Measurements from ENCODE around the gene LRMDA.

The LRMDA gene

DNA sequence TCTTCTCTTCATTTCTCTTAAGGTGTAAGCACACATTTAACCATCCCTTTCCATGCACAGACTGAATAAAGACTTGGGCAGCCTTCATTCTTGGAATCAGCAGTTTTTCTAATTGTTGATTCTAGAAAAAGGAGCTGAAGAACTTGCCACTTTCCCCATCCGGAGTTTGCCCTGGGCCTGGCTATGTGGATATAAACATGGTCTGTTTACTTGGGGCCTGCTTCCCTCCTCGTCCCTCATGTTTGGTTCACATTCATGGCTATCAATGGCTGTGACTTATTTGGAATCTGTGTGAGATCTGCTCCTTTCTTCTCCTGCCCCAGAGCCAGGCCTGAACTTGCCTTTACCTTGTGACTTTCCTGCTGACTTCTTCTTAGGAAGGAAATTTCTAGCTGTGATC lies 199.3 kb downstream of the LRMDA start:
- no peak overlapping the region for H3K27ac ChIP-seq
- no peak for DNase-seq (ENCODE audit: low spot score)
- no peak overlapping the region for H3K4me3 ChIP-seq
- TF ChIP-seq, protein P1, sequence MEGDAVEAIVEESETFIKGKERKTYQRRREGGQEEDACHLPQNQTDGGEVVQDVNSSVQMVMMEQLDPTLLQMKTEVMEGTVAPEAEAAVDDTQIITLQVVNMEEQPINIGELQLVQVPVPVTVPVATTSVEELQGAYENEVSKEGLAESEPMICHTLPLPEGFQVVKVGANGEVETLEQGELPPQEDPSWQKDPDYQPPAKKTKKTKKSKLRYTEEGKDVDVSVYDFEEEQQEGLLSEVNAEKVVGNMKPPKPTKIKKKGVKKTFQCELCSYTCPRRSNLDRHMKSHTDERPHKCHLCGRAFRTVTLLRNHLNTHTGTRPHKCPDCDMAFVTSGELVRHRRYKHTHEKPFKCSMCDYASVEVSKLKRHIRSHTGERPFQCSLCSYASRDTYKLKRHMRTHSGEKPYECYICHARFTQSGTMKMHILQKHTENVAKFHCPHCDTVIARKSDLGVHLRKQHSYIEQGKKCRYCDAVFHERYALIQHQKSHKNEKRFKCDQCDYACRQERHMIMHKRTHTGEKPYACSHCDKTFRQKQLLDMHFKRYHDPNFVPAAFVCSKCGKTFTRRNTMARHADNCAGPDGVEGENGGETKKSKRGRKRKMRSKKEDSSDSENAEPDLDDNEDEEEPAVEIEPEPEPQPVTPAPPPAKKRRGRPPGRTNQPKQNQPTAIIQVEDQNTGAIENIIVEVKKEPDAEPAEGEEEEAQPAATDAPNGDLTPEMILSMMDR (IDR thresholded peaks at IDR 0.05): no peak

DNA sequence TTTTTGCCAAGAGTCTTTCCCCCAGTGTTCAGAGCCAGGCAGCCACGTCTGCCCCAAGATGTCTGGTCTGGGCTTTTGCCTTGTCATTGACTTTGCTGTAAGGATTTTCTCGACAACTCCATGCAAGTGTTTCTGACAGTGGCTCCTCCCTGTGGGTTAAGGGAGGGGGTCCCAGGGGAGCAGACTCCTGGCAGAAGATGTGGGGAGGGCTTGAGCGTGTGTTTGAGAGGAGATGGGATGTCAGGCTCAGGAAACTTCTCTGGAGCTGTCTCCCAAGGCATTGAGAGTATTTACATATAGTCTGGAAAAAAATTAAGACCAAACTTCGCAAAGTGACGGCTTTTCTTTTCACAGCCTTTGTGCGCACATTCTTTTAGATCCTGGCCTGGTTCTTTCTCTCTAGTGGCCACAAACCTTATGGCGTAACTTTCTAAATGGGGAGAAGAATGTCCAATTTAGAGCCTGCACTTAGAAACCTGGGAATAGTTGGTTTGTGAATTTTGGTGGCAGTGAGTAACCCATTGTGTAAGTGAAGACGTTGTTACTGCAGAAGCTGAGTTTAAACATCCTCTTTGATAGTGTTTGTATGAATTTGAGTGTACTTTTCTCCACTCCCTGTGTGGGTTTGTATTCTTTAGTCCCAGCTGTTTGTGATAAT lies 201.5 kb downstream of the LRMDA start:
- no peak for DNase-seq (ENCODE audit: low spot score)
- Histone ChIP-seq H3K27ac (no peak overlapping the region), H3K4me3 (no peak overlapping the region)
- TF ChIP-seq, protein P1 (IDR thresholded peaks at IDR 0.05): no peak

DNA sequence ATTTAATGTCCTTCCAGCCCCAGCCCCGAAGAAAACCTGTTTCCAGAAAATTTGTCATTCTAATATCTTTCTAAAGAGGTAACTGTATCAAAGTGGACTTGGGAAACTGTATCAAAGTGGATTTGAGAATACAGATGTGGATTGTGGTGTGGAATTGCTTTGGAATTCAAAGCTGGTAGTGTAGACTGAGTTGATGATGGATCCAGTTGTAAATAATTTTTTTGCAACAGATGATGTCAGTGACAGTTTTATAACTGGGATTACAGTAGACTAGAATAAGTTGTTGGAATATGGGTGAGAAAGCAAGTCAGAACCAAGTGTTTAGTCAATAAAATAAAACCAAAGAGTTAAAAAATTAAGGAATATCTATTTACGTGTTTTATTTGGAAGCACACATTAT lies 202.1 kb downstream of the LRMDA start:
- Histone ChIP-seq H3K27ac (no peak overlapping the region), H3K4me3 (no peak overlapping the region)
- no peak for DNase-seq (ENCODE audit: low spot score)
- TF ChIP-seq, protein P1 (IDR thresholded peaks at IDR 0.05): no peak

DNA sequence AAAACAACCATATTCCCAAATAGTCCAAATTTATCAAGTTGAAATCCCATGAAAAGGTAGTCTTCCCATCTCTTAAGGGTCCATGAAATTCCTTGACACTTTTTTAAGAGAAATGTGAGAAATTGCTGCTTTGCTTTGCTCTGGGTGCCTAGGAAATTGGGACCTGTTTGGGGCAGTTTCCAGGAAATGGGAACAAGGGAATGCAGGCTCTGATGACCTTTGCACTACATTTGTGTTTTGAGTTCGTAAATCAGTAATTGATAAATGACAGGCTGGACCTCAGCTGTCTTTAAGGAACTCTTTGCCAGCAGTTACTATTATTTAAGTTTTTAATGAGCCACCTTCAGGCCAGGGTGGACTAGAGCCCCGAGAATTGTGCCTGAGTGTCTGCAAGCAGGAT lies 203.5 kb downstream of the LRMDA start:
- DNase-seq (ENCODE audit: low spot score): no peak
- TF ChIP-seq, protein P1 (IDR thresholded peaks at IDR 0.05): no peak
- Histone ChIP-seq H3K27ac (no peak overlapping the region), H3K4me3 (no peak overlapping the region)

DNA sequence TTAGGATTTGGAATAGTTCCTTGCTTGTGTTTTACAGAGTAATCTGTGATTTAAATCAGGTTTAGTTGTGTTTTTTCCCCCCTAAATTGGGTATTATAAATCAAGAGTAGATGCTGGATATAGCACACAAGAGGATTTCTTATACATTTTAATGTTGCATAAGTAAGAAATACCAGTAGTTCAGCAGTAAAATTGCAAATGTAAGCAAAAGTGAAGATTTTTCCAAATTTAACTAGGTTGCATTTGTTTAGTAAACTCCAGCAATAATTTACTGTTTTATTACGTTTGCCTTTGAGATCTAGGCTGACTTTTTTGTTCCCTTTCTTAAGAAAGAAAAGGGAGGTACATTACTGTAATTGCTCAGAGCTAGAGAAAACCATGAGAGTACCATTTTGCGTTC lies 207.3 kb downstream of the LRMDA start:
- H3K4me3 ChIP-seq: no peak overlapping the region
- TF ChIP-seq, protein P1 (IDR thresholded peaks at IDR 0.05): no peak
- no peak overlapping the region for H3K27ac ChIP-seq
- DNase-seq (ENCODE audit: low spot score): no peak

DNA sequence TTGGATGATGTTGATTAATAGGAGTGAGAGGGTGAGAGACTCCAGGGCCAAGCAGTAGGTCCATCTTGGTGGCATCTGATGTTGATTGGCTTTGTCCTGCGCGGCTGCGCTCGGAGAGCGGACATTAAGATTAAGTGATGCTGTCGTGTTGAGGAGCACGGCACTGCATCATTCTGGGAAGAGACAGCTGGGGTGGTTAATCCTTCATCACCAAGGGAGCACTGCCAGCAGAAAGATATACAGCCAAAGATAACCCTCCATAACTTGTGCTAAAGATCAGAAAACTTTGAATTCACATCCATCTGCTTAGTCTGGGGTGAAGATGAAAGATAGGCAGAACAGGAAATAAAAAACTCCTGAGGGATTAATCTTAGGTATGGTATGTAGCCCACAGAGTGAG lies 208.3 kb downstream of the LRMDA start:
- DNase-seq (ENCODE audit: low spot score): no peak
- H3K4me3 ChIP-seq: no peak overlapping the region
- TF ChIP-seq, protein P1 (IDR thresholded peaks at IDR 0.05): no peak
- no peak overlapping the region for H3K27ac ChIP-seq

DNA sequence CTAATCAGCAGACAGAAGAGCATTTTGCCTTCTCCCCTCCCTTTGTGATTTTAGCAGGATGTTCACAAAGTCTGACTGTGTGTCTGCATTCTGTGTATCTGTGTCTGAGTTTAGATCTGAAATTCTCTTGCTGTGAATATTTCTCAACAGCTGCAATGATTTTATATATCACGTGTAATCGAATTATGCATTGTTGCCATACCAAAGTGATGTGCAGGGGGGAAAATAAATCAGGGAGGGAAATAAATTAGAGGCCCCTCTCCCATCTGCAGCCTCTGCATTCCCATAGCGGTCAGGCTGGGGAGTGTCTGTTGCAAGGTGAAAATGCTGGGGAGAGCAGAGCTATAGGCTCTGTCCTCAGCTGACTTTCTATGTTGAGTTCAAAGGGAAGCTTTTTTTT lies 209.0 kb downstream of the LRMDA start:
- TF ChIP-seq, protein P1 (IDR thresholded peaks at IDR 0.05): no peak
- DNase-seq (ENCODE audit: low spot score): no peak
- Histone ChIP-seq H3K27ac (no peak overlapping the region), H3K4me3 (no peak overlapping the region)

Data from coronary artery (tissue), 2 donors.